HuH-7.5 (cell line): ENCODE results near the gene DGKH.

Source experiments
- DNase-seq: peaks from one replicate; pipeline ENCODE4 v3.0.0; 2011; ENCODE audit warnings: low spot score

DGKH gene

DNA sequence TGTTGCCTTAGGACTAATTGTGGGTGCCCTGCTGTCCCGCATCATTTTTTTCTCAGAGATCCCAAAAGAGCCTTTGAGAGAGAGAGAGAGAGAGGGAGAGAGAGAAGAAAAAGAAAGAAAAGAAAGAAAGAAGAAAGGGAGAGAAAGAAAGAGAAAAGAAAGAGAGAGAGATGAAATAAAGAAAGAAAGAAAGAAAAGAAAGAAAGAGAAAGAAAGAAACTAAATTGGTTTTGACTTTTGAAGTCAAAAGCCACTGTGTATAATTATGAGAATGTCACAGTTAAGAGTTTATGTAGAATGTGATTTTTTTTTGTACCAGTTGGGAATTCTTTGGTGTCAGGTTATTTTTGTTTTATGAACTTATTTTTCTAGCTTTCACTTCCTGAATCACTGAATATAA is 180.1 kb downstream of the DGKH start:
- DNase-seq: no peak

DNA sequence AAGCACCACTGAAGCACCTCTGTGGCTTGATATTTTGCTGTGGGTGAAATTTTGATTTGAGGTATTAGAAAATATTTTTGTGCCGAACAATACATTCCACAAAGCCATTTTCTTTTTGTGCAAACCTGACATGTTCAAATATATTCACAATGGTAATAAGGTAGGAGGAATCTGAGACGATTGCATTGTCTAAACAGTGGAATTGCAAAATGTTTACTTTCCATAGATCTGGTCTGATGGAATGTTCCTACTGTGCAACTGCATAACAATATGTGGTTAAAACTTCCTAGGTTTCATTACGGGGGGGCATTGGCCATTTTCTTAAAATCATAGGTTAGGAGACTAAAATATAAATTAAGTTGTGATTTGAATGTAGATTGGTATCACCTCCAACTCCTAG is 180.8 kb downstream of the DGKH start:
- no peak for DNase-seq

DNA sequence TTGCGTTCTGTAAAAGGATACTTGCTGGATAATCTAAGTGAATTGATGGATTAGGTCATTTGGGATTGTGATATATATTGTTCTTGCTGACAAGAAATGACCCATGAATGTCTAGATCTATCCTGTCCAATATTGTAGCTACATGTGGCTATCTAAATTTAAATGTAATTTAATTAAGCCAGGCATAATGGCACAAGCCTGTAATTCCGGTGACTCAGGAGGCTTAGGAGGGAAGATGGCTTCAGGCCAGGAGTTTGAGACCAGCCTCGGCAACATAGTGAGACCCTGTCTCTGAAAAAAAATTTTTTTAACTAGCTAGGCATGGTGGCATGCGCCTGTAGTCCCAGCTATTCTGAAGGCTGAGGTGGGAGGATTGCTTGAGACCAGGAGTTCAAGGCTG is 184.2 kb downstream of the DGKH start:
- no peak for DNase-seq

DNA sequence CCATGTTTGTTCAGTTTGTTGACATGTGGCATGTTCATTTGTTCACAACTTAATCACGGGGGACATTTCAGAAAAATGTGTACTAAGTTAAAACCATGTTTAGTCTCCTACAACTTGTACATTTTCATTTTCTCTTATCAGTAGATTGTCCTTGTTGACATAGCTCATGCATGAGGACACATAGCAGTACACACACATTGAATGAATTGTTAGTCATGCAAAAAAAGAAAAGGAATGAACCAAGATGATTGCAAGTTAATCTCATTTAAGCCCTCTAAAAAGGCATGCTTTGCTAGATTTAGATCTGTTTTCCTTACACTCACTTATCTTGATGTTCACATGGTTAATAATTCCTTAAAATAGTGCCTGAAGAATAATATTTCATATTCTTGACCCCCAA is 185.3 kb downstream of the DGKH start:
- no peak for DNase-seq

DNA sequence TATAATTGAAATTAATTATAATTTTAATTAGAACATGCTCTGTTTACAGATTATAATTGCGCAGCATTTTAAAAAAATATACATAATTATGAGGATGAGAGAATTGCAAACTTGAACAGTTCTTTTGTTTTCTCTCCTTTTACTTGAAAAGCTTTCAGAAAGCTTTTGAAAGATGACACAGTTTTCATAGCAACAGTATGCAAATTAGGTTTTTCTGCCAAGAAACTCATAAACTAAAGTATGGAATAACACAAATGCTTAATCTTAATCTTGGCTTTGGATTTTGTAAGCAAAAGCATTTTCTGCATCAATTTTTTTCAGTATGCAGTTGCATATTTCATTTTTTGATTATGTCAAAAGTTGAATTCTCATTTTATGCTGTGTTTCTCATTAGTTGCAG is 190.7 kb downstream of the DGKH start:
- DNase-seq: no peak

DNA sequence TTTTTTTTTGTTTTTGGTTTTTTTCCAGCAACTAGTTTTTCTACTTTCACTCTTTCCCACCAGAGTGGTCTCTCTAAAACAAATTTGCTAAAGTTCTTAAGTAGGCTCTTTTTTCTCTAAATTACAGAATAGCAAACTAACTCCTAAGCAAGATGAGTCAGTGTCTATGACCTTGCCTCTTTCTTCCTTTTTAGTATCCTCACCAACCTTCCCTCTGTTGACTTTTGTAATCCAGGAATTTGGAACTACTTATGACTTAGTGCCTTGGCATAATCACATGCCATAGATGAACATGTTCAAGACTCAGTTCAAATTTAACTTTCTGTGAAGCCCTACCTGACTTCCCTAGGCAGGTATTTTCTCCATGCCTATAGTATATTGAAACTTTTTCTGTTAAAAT is 191.2 kb downstream of the DGKH start:
- DNase-seq: no peak

DNA sequence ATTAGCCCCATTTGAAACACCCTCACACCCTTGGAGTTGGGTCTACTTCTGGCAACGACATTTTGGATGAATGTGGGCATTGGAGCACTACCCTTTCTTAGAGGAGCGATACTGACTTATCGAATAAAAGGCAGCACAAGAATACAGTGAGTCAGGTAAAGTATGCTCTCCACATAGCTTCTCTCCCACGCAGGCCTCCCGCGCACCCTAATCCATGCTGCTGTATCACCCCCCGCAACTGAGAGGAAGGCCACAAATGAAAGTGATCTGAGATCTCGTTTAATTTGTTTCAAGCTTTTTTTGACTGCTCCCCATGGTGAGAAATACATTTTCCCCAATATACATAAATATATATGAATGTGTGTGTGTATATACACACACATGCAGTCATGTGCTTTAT is 198.1 kb downstream of the DGKH start:
- no peak for DNase-seq

DNA sequence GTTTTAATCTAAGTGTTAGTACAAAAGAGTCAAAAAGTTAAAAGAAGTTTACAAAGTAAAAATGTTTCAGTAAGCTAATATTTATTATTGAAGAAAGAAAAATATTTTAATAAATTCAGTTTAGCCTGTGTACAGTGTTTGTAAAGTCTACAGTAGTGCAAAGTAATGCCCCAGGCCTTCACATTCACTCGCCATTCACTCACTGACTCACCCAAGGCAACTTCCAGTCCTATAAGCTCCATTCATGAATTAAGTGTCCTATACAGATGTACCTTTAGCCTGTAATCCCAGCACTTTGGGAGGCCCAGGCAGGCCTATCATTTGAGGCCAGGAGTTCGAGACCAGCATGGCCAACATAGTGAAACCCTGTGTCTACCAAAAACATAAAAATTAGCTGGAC is 199.4 kb downstream of the DGKH start:
- DNase-seq: no peak

DNA sequence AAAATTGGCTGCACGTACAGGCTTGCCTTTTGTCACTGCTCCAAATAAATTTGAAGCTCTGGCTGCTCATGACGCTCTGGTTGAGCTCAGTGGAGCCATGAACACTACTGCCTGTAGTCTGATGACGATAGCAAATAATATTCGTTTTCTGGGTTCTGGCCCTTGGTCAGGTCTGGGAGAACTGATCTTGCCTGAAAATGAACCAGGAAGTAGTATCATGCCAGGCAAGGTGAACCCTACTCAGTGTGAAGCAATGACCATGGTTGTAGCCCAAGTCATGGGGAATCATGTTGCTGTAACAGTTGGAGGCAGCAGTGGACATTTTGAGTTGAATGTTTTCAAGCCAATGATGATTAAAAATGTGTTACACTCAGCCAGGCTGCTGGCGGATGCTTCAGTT is 207.4 kb downstream of the DGKH start:
- no peak for DNase-seq

DNA sequence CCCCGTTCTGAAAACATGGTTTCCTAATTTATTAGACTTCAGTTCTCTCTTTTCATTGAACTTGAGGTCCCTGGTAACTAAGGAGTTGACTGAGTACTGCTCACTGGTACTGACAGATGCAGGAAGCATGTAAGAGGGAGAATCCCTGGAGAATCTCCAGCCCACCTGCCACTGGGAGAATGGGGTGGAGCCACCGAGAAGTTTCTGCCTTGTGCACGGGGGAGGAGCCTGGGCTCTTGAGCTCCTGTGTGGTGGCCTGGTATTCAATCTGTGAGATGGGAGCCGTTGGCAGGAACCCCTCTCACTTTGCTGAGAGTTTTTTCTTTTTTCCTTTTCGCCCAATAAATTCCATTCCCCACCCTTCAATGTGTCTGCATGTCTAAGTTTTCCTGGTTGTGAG is 210.3 kb downstream of the DGKH start:
- no peak for DNase-seq

DNA sequence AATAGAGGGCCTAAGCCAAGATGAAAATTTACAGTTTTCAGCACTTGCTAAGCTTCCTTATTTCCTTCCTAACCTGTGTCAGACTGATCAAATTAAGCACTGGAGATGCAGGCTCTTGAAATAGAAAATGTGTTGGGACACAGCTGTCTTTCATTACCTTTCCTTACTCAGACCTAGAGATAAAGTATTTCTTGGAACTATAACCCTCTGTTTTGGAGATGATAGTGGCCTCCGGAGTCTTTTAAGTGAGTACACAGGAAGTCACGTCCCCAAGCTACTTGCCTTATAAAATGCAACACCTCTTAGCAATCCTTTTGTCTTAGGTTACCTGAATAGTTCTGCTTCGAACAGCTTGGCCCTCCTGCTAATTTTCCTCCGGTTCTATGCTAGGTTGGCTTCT is 211.1 kb downstream of the DGKH start:
- no peak for DNase-seq

DNA sequence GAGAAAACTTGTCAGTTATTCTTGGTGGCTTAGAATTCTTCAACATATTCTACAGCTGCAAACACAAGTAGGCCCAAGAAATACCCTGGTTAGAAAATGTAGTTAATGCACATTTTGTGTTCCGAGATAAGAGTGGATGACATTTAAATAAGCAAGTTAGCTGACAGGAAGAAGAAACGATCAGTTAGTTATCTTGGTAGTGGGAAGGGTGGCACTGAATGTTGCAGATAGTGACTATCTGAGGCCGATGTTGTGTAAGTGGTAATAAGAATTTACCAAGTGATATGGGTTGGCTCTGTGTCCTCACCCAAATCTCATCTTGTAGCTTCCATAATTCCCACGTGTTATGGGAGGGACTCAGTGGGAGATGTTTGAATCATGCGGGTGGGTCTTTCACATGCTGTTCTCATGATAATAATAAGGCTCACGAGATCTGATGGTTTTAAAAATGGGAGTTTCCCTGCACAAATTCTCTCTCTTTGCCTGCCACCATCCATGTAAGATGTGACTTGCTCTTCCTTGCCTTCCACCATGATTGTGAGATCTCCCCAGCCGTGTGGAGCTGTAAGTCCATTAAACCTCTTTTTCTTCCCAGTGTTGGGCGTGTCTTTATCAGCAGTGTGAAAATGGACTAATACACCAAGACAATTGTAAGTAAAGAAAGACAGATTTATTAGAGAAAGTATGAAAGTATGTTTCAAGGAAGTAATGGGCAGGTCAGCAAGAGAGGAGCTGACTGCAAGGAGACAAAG is 212.6 kb downstream of the DGKH start:
- DNase-seq: no peak

DNA sequence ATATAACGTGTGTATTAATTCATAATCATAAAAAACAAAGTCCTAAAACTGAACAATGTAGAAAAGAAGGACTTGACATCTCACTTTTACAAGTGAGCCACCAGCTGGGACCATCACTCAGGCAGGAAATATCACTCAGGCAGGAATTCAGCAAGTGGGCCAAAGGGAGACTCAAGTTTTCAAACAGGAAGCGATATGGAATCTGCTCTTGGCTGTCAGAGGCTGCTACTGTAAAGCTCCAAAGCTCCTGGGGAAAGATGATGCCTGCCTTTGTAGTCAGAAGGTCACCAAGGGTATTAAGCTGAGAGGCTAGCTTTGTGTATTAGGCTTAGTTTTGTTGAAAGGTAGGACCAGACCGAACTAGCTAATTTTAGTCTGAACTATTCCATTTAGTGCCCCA is 218.0 kb downstream of the DGKH start:
- DNase-seq: no peak

DNA sequence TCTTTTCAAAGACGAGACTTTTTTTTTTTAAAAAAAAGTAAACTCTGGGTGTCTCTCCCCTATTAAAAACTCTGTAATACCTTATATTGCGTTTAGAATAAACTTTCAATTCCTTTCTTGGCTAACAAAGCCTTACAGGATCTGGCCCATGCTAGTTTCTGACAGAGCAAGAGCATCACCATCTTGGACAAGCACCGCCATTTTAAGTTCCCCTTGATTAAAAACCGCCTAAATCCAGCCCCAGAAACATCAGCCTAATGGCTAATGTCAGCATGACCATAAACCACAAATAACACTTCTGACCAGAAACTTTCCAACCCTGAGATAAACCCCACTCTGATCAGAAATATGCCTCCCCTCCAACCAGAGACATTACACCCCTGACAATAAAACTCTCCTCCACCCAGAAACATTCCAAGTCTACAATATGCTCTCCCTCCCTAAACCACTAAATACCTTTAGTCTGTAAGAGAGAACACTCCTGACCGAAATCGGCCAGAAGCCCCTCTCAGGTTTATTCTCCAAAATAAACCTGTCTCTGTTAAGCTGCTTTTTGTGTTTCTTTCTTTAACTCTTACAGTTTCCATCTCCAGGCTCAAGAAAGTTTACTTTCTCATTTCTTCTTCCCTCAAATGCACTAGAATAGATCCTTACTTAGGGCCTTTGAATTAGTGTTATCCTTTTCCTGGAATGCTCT is 221.9 kb downstream of the DGKH start:
- DNase-seq: no peak

DNA sequence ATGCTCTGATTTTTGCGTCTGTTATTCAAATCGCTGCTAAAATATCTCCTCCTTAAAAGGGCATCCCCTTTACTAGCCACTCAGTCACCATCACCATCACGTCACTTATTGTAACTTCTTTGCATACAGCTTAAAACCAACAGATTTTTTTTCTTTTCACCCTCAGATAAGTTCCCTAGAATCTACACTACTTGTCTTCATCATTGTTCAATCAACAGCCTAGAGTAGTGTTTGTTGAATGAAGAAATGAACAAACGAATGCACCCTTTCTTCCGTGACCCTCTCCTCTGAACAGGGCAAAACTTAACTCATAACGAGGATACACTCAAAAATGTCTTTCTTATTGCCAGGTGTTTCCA is 222.4 kb downstream of the DGKH start:
- no peak for DNase-seq

DNA sequence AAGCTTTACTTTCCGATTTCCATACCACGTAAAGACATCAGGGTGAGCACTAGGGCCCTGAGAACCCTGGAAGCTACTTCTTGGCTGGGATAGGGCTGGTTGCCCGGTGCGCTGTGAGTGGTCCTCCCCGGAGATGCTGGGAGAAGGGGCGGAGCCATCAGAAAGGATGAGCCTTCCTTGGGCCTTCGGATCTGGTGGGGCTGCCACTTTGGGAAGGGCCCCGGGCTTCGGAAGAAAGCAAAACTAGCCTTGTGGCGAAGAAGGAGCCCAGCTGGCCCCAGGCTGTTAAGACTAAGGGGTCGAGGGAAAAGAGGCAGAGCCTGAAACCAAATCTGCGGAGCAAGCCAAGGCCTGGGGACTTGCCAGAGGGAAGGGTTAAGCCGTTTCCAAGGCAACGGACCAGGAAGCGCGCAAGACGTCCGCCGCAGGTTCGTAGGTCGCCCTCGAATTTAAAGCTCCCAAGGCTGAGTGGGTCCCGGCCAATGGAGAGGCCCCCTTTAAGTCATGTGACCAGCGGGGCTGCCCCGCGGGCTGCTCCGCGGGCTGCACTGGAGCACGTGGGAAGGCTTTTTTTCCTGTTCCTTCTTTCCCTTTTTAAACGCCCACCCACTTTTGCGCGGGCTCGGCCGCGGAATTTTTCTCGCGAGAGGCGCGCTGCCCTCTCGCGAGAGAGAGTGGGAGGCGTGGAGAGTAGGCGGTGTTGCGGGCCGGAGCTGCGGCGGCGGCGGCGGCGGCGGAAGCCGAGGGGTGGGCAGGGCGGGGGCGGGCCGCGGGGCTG is 223.1 kb downstream of the DGKH start:
- peak; percentile 81 for DNase-seq

DNA sequence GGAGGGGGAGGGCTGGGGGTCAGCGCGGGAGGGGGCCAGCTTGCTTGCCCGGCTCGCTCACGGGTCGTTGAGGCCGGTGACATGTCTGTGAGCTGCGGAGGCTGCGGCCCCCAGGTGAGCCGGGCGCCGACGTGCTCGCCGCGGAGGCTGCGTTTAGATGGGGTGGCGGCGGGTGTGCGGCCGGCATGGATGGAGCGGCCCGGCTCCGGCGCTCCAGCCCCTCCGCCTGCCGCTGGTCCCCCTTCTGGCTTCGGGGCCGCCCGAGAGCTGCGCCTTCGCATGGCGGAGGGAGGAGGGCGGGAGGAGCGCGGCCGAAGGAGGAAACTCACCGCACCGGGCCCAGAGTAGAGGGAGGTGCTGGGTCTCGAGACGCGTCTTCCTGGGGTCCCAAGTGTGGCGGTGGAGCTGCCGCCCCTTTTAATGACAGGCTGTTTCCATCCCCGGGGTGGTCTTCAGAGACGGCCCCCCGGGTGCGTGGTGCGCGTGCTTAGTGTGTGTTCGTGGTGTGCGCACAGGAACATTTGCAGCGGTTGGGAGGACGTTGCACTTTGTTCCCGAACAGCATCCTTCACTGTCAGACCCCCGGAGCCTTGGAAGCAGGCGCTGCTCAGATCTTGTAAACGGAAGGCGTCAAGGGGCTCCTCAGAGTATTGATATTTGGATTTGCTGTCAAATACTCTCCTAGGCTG is 223.8 kb downstream of the DGKH start, which contains the start of gene AKAP11:
Gene AKAP11 (plus strand): TSS at position 38 of the 689 bp plus-strand sequence. CDS start 14,197 bp downstream, outside the sequence.
- peak; percentile 13 for DNase-seq

DNA sequence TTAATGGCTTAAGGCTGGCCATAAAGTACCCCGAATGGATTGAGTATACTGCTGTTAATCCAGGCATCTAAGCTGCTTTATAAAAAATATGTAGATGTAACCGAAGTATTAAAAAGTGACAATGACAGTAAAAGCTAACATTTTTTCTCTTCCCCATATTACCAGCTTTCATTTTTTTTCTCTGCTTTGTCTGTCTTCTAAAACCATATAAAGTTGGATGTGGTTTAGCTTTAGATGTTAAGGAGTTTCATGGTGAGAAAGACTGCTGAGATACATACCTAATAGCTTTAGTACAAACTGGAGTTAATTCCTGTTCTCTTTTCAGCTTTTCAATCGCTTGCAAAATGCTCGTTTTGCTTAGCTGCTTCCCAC is 224.3 kb downstream of the DGKH start:
- DNase-seq: no peak

DNA sequence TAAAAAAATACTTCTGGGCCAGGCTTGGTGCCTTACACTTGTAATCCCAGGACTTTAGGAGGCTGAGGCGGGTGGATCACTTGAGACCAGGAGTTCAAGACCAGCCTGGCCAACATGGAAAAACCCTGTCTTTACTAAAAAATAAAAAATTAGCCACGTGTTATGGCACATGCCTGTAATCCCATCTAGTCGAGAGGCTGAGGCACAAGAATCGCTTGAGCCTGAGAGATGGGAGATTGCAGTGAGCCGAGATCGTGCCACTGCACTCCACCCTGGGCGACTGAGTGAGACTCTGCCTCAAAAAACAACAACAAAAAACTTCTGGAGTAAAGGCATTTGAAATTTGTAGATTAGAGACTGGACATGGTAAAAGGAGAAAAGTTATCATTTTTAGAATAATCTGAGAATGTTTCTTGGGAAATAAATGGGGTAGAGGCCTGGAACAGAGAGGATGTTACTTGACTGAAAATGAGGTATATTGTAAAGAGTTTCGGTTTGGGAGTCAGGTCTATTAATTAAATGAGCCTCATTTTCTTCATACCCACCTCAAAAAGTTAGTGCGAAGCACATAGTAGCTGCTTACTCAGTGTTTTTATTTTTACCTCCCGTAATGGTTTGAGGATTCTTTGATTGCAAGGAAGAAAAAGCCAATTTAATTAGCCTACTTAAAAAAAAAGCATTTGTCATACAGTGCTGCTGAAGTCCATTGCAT is 226.1 kb downstream of the DGKH start:
- DNase-seq: no peak

DNA sequence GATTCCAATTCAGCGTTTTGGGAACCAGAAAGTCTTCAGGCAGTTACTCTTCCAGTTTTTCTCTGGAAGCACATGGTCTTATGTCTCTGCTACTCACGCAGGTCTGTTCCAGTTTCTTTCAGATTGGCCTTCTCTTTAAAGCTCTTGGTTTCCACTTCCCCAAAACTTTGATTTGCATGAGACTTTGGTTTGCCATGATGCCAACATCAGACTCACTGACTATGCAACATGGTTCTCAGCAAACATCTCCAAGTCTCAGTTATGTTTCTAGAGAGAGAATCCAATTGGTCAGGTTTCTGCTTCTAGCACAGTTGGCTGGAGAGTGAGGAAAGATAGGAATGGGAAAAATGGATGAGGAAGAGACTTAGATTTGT is 226.6 kb downstream of the DGKH start:
- DNase-seq: no peak

DNA sequence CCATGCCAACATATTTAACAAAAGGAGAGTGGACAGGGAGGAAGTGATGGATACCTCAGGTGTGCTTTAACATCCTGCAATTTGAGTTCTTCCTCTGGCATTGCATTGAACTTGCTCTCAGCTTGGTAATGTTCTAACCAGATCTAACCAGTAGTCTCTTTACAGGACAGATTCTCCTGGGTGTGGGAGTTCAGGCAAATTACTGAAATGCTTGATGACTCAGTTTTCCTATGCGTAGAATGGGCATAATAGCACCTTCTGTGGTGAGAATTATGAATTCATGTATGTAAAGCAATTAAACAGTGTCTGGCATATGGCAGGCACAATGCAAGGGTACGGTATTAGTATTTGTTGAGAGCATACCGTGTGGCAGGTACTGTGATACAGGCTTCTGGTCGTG is 227.1 kb downstream of the DGKH start:
- DNase-seq: no peak

DNA sequence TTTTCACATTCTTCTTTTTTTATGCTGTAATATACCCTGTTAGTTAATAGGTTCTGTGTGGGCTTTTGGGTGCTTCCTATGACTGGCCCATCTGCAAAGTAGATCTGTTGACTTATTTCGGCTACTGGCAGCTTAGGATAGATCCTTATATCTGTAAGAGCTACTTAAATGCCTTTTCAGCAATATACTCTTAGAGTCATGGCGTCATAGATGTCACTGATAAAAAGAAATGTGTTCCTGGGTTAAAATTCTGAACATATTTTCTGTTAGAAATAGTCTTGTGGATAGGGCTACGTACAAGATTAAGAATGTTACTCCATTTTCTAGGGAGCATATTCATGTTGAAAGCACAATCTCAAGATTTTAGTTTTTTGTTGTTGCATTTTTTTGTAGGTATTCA is 228.2 kb downstream of the DGKH start:
- no peak for DNase-seq
